ENCODE data around the gene GNAL. TPM values are rescaled to one million over a fixed set of nuclear protein-coding genes. Genes with fewer than 3 reads are reported as not detected.
"Not testable (repeated sequence)": the region's sequence is repeated elsewhere in the genome, so short reads cannot be mapped to it uniquely, and the experiment has no call there.

Gene GNAL
- total RNA-seq, 1 donor from 2014 or later = 12.0 TPM

GRCh38 chr18:11689669-11690565, 853 bp downstream of the GNAL start:
- peak in 1 of 2 experiments; percentile 59 for DNase-seq (ENCODE audit: low spot score in 2 of 2, unreplicated experiment in 2 of 2)
- Mint-ChIP-seq H3K4me1 (peaks cover 5% of the 10 kb centered on the region), H3K27me3 (ENCODE audit: low read depth) (peaks cover 19% of the 10 kb centered on the region), H3K27ac (no peak overlapping the region), H3K4me3 (peak overlapping the region; percentile 74), H3K36me3 (no peaks in the 10 kb centered on the region), H3K9me3 (peaks cover 4% of the 10 kb centered on the region)
- TF ChIP-seq CTCF (IDR thresholded peaks at IDR 0.05; ENCODE audit: unreplicated experiment) = no peak

GRCh38 chr18:11690660-11691059, 1.6 kb downstream of the GNAL start:
- H3K27me3 Mint-ChIP-seq (ENCODE audit: low read depth) = peaks cover 19% of the 10 kb centered on the region
- H3K4me1 Mint-ChIP-seq; H3K36me3 Mint-ChIP-seq; H3K27ac Mint-ChIP-seq; H3K9me3 Mint-ChIP-seq; H3K4me3 Mint-ChIP-seq; DNase-seq (ENCODE audit: low spot score in 2 of 2, unreplicated experiment in 2 of 2): not testable (repeated sequence)

GRCh38 chr18:11695736-11696135, 6.7 kb downstream of the GNAL start:
- Mint-ChIP-seq H3K4me1 (peaks cover 12% of the 10 kb centered on the region), H3K27me3 (ENCODE audit: low read depth) (no peaks in the 10 kb centered on the region), H3K4me3 (no peak overlapping the region), H3K9me3 (no peaks in the 10 kb centered on the region), H3K27ac (no peak overlapping the region), H3K36me3 (no peaks in the 10 kb centered on the region)
- TF ChIP-seq CTCF (IDR thresholded peaks at IDR 0.05; ENCODE audit: unreplicated experiment) = no peak
- no peak for DNase-seq (ENCODE audit: low spot score in 2 of 2, unreplicated experiment in 2 of 2)

GRCh38 chr18:11696451-11696850, 7.4 kb downstream of the GNAL start:
- Mint-ChIP-seq H3K4me3 (no peak overlapping the region), H3K27me3 (ENCODE audit: low read depth) (no peaks in the 10 kb centered on the region), H3K27ac (no peak overlapping the region), H3K36me3 (no peaks in the 10 kb centered on the region), H3K9me3 (no peaks in the 10 kb centered on the region), H3K4me1 (peaks cover 12% of the 10 kb centered on the region)
- TF ChIP-seq CTCF (IDR thresholded peaks at IDR 0.05; ENCODE audit: unreplicated experiment) = no peak
- no peak for DNase-seq (ENCODE audit: low spot score in 2 of 2, unreplicated experiment in 2 of 2)

- peaks cover 7% of the 10 kb centered on the region for H3K4me1 Mint-ChIP-seq
- no peak overlapping the region for H3K4me3 Mint-ChIP-seq
- H3K9me3 Mint-ChIP-seq = no peaks in the 10 kb centered on the region
- DNase-seq (ENCODE audit: low spot score in 2 of 2, unreplicated experiment in 2 of 2) = no peak
- H3K27me3 Mint-ChIP-seq (ENCODE audit: low read depth) = no peaks in the 10 kb centered on the region
- H3K36me3 Mint-ChIP-seq = no peaks in the 10 kb centered on the region
- TF ChIP-seq CTCF (IDR thresholded peaks at IDR 0.05; ENCODE audit: unreplicated experiment) = no peak
- no peak overlapping the region for H3K27ac Mint-ChIP-seq
Measured at GRCh38 chr18:11700876-11701275, 11.8 kb downstream of the GNAL start.

- no peak overlapping the region for H3K4me3 Mint-ChIP-seq
- no peak for TF ChIP-seq CTCF (IDR thresholded peaks at IDR 0.05; ENCODE audit: unreplicated experiment)
- H3K27ac Mint-ChIP-seq = no peak overlapping the region
- H3K9me3 Mint-ChIP-seq = peaks cover 23% of the 10 kb centered on the region
- peaks cover 9% of the 10 kb centered on the region for H3K4me1 Mint-ChIP-seq
- peaks cover 3% of the 10 kb centered on the region for H3K27me3 Mint-ChIP-seq (ENCODE audit: low read depth)
- peaks cover 8% of the 10 kb centered on the region for H3K36me3 Mint-ChIP-seq
- no peak for DNase-seq (ENCODE audit: low spot score in 2 of 2, unreplicated experiment in 2 of 2)
Measured at GRCh38 chr18:11710578-11710977, 21.5 kb downstream of the GNAL start.

Data from mesothelial cell of epicardium (in vitro differentiated cells).